SK-N-SH (cell line): ENCODE measurements around the gene SSTR3. TPM values are rescaled to one million over a fixed set of nuclear protein-coding genes. Genes with fewer than 3 reads are reported as not detected.

ENCODE experiments used
- CTCF ChIA-PET: fragments of 300-600, 350-600 bp; formaldehyde crosslinking; extraction: SDS; loops from one replicate; lab custom pipeline; 2021; lab: Yijun Ruan, JAX
- POLR2A ChIA-PET: fragments of 350-600 bp; sonication (Branson Sonifier 250); formaldehyde crosslinking; extraction: SDS; loops from one replicate; lab custom pipeline; 2020; ENCODE audit warnings: antibody characterized with exemption, inconsistent platforms; lab: Yijun Ruan, JAX
- DNase-seq: peaks from one replicate; pipeline ENCODE4 v3.0.0; 2012
- H2AFZ ChIP-seq: fragments of 200-600 bp; sonication (generic); 2 replicates; pipeline ENCODE4 v1.8.1; 2016; ENCODE audit warnings: antibody characterized with exemption, mild to moderate bottlenecking, low read depth
- H3F3A ChIP-seq: fragments of 200-600 bp; sonication (generic); replicated peaks from 2 replicates; pipeline ENCODE3; 2016; ENCODE audit warnings: antibody characterized with exemption, mild to moderate bottlenecking; ENCODE audit not compliant: insufficient read depth
- H3K27ac ChIP-seq, 2 experiments: fragments of 200-500 bp in 1 of 2; fragments of 200-600 bp in 1 of 2; sonication (Bioruptor generic) in 1 of 2; sonication (generic), shearing (Covaris generic) in 1 of 2; 2 replicates each; pipeline versions ENCODE4 v1.5.1 to v1.6.1; 2014 to 2016; ENCODE audit warnings: low read depth in 2 of 2, inconsistent platforms in 1 of 2, low read length in 1 of 2, mild to moderate bottlenecking in 1 of 2, mixed read lengths in 1 of 2
- H3K27me3 ChIP-seq: fragments of 200-600 bp; sonication (generic), shearing (Covaris generic); 2 replicates; pipeline ENCODE4 v1.6.1; 2016; ENCODE audit warnings: mixed run types; ENCODE audit not compliant: insufficient read depth
- H3K36me3 ChIP-seq, 2 experiments: fragments of 200-500 bp in 1 of 2; fragments of 200-600 bp in 1 of 2; sonication (Bioruptor generic) in 1 of 2; sonication (generic) in 1 of 2; replicated peaks in 1 of 2; 2 replicates each; pipeline versions ENCODE3 to v1.5.1; 2014 to 2016; ENCODE audit warnings: low read length in 1 of 2, mild to moderate bottlenecking in 1 of 2; ENCODE audit not compliant: insufficient read depth in 2 of 2, control insufficient read depth in 1 of 2
- H3K4me1 ChIP-seq, 2 experiments: fragments of 200-500 bp in 1 of 2; fragments of 200-600 bp in 1 of 2; sonication (Bioruptor generic) in 1 of 2; sonication (generic), shearing (Covaris generic) in 1 of 2; 2 replicates each; pipeline versions ENCODE4 v1.5.1 to v1.6.1; 2014 to 2016; ENCODE audit warnings: low read depth in 1 of 2, low read length in 1 of 2, mixed run types in 1 of 2; ENCODE audit not compliant: insufficient read depth in 2 of 2, control insufficient read depth in 1 of 2
- H3K4me2 ChIP-seq: fragments of 200-600 bp; sonication (generic), shearing (Covaris generic); 2 replicates; pipeline ENCODE4 v1.6.1; 2017; ENCODE audit warnings: mixed run types
- H3K4me3 ChIP-seq, 2 experiments: fragments of 200-500 bp in 1 of 2; fragments of 200-600 bp in 1 of 2; sonication (Bioruptor generic) in 1 of 2; sonication (generic), shearing (Covaris generic) in 1 of 2; 2 replicates each; pipeline versions ENCODE4 v1.5.1 to v1.8.1; 2014 to 2016; ENCODE audit warnings: low read depth in 2 of 2, inconsistent platforms in 1 of 2, low read length in 1 of 2, mild to moderate bottlenecking in 1 of 2, mixed read lengths in 1 of 2, moderate library complexity in 1 of 2
- H3K79me2 ChIP-seq: fragments of 200-600 bp; sonication (generic); 2 replicates; pipeline ENCODE4 v1.8.1; 2017; ENCODE audit warnings: mild to moderate bottlenecking; ENCODE audit not compliant: insufficient read depth
- H3K9ac ChIP-seq: fragments of 200-600 bp; sonication (generic); 2 replicates; pipeline ENCODE4 v1.6.1; 2017; ENCODE audit warnings: mixed run types
- H3K9me2 ChIP-seq: fragments of 200-600 bp; sonication (generic); 2 replicates; pipeline ENCODE4 v1.6.1; 2017; ENCODE audit warnings: mixed run types
- H3K9me3 ChIP-seq: fragments of 200-600 bp; sonication (generic); 2 replicates; pipeline ENCODE4 v1.6.1; 2017; ENCODE audit warnings: mixed run types, mild to moderate bottlenecking, moderate library complexity
- H4K20me1 ChIP-seq: fragments of 200-600 bp; sonication (generic); 2 replicates; pipeline ENCODE4 v1.6.1; 2017; ENCODE audit warnings: mild to moderate bottlenecking, mixed run types; ENCODE audit not compliant: insufficient read depth
- CHD2 ChIP-seq: fragments of 150-350 bp; IDR thresholded peaks from 2 replicates; pipeline ENCODE4 v1.6.1; 2018; ENCODE audit warnings: low read length; ENCODE audit not compliant: partially characterized antibody
- CTCF ChIP-seq: fragments of 200-600 bp; sonication (generic); IDR thresholded peaks from 2 replicates; pipeline ENCODE4 v1.6.1; 2017; ENCODE audit warnings: antibody characterized with exemption, mild to moderate bottlenecking, moderate library complexity
- ELF1 ChIP-seq: IDR thresholded peaks from 2 replicates; pipeline ENCODE4 v1.4.0; 2012
- EZH2phosphoT487 ChIP-seq: fragments of 200-600 bp; sonication (generic); IDR thresholded peaks from 2 replicates; pipeline ENCODE4 v1.6.1; 2017; ENCODE audit warnings: low read depth, mixed run types, mild to moderate bottlenecking, antibody characterized with exemption, moderate library complexity, borderline replicate concordance
- FOSL2 ChIP-seq: IDR thresholded peaks from 2 replicates; pipeline ENCODE4 v1.4.0; 2012; ENCODE audit warnings: low read depth, mild to moderate bottlenecking, moderate library complexity, borderline replicate concordance
- GATA2 ChIP-seq: sonication (generic); formaldehyde crosslinking; IDR thresholded peaks from 2 replicates; pipeline ENCODE4 v1.5.0; 2020; ENCODE audit warnings: mild to moderate bottlenecking, missing genetic modification reagents
- MAX ChIP-seq: IDR thresholded peaks from 2 replicates; pipeline ENCODE4 v1.4.0; 2012; ENCODE audit warnings: low read depth
- MXI1 ChIP-seq: IDR thresholded peaks from 2 replicates; pipeline ENCODE4 v1.6.1; 2012; ENCODE audit warnings: mild to moderate bottlenecking, low read depth, low read length, improper control_type of control experiment
- NRF1 ChIP-seq: IDR thresholded peaks from 2 replicates; pipeline ENCODE4 v1.6.1; 2012; ENCODE audit warnings: low read depth, mild to moderate bottlenecking, low read length
- POLR2AphosphoS5 ChIP-seq: IDR thresholded peaks from 2 replicates; pipeline ENCODE4 v1.6.1; 2012; ENCODE audit warnings: low read depth, low read length
- RAD21 ChIP-seq: IDR thresholded peaks from 2 replicates; pipeline ENCODE4 v1.6.1; 2012; ENCODE audit warnings: mild to moderate bottlenecking, low read length
- RFX5 ChIP-seq: IDR thresholded peaks from 2 replicates; pipeline ENCODE4 v1.6.1; 2012; ENCODE audit warnings: mild to moderate bottlenecking, improper control_type of control experiment, low read length
- RXRA ChIP-seq: IDR thresholded peaks from 2 replicates; pipeline ENCODE4 v1.4.0; 2012; ENCODE audit warnings: low read depth, mild to moderate bottlenecking, borderline replicate concordance
- SIN3A ChIP-seq: IDR thresholded peaks from 2 replicates; pipeline ENCODE4 v1.6.1; 2012; ENCODE audit warnings: low read depth, mild to moderate bottlenecking, low read length, moderate library complexity, borderline replicate concordance
- SMC3 ChIP-seq: IDR thresholded peaks from 2 replicates; pipeline ENCODE4 v1.6.1; 2012; ENCODE audit warnings: low read depth, low read length, improper control_type of control experiment
- TAF1 ChIP-seq: IDR thresholded peaks from 2 replicates; pipeline ENCODE4 v1.6.1; 2012; ENCODE audit warnings: low read depth, mild to moderate bottlenecking, low read length, moderate library complexity, borderline replicate concordance
- USF1 ChIP-seq: IDR thresholded peaks from 2 replicates; pipeline ENCODE4 v1.4.0; 2012; ENCODE audit warnings: low read depth, borderline replicate concordance
- USF2 ChIP-seq: fragments of 150-350 bp; IDR thresholded peaks from 2 replicates; pipeline ENCODE4 v1.6.1; 2017; ENCODE audit warnings: antibody characterized with exemption, low read length, low read depth, borderline replicate concordance
- YY1 ChIP-seq: IDR thresholded peaks from 2 replicates; pipeline ENCODE4 v1.4.0; 2012; ENCODE audit warnings: low read depth, mild to moderate bottlenecking
- WGBS: methylation state at CpG from one replicate; pipeline ENCODE4 v1.1.6; 2017; ENCODE audit warnings: low lambda C conversion rate; 5-methylcytosine and 5-hydroxymethylcytosine counted together
- polyA plus RNA-seq, 3 experiments: library from polyadenylated mRNA; depleted of rRNA; stranded (reverse); fragments of >200 nt; gene quantifications; 2 replicates each; pipeline ENCODE4 v1.2.3, GENCODE V29; 2012

The SSTR3 gene
- polyA plus RNA-seq, 1 of the 3 experiments (the other 2 are of a cell fraction) = not detected

GRCh38 chr22:37259540-37260029, 47.3 kb upstream of the SSTR3 start:
- Histone ChIP-seq H3K36me3 (no peaks in the 10 kb centered on the region), H3K9me3 (no peaks in the 10 kb centered on the region), H3K79me2 (no peaks in the 10 kb centered on the region), H4K20me1 (no peaks in the 10 kb centered on the region), H3K4me1 (peaks cover 3 to 13% of the 10 kb centered on the region in 2 experiments), H3K4me3 (peak overlapping the region in 1 of 2 experiments; percentile 2; a peak in 1 of 4 replicates), H3K27me3 (no peaks in the 10 kb centered on the region), H3K9me2 (no peaks in the 10 kb centered on the region), H3K4me2 (0 out of 2 replicates have a peak overlapping the region, but pooled peaks have one; percentile 26), H3K9ac (no peak overlapping the region), H3F3A (peaks cover 11% of the 10 kb centered on the region), H3K27ac (no peak overlapping the region), H2AFZ (no peak overlapping the region)
- CTCF ChIA-PET = interaction anchor here (0.6 to 4.8 kb wide), 37 partner anchors 11 to 712 kb away, joined by 3 to 124 read pairs (median 5); partner anchors contain the start of genes CYTH4 and RAC2
- DNase-seq = peak; percentile 58
- WGBS = 13% methylated on average over 22 of the region's 23 CpGs
- POLR2A ChIA-PET = no interaction called here
- TF ChIP-seq SIN3A (no peak), CHD2 (peak; percentile 79), RAD21 (0 out of 2 replicates have a peak, but pooled peaks have one; percentile 21), SMC3 (peak; percentile 19; the same call in 1 of the 2 replicates), GATA2 (CRISPR knock-in tag) (0 out of 2 replicates have a peak, but pooled peaks have one; percentile 20), TAF1 (no peak), POLR2AphosphoS5 (no peak), FOSL2 (no peak), RFX5 (no peak), CTCF (peak; percentile 67), MAX (0 out of 2 replicates have a peak, but pooled peaks have one; percentile 37), EZH2phosphoT487 (no peak)
- TF ChIP-seq, all 33 proteins: peak for 6

GRCh38 chr22:37258753-37259401, 46.6 kb upstream of the SSTR3 start:
- 91% methylated on average over 12 of the region's 14 CpGs for WGBS
- Histone ChIP-seq H3K36me3 (no peaks in the 10 kb centered on the region), H3K4me2 (0 out of 2 replicates have a peak overlapping the region, but pooled peaks have one; percentile 26), H3K4me3 (no peak overlapping the region), H3K79me2 (no peaks in the 10 kb centered on the region), H3K9me3 (no peaks in the 10 kb centered on the region), H2AFZ (no peak overlapping the region), H3K9ac (no peak overlapping the region), H3K4me1 (peaks cover 3 to 16% of the 10 kb centered on the region in 2 experiments), H3F3A (peaks cover 16% of the 10 kb centered on the region), H3K27me3 (no peaks in the 10 kb centered on the region), H4K20me1 (no peaks in the 10 kb centered on the region), H3K27ac (no peak overlapping the region), H3K9me2 (no peaks in the 10 kb centered on the region)
- POLR2A ChIA-PET = no interaction called here
- CTCF ChIA-PET = interaction anchor here (0.6 to 4.8 kb wide), 25 partner anchors 12 to 477 kb away, joined by 3 to 124 read pairs (median 5); partner anchors contain the start of genes CYTH4 and RAC2
- no peak for DNase-seq
- TF ChIP-seq RAD21 (no peak), RXRA (no peak), GATA2 (CRISPR knock-in tag) (no peak), SIN3A (no peak), CTCF (no peak), YY1 (no peak), ELF1 (no peak), MXI1 (no peak), USF1 (no peak), USF2 (no peak), FOSL2 (no peak), NRF1 (no peak), TAF1 (no peak)
